ENCODE results near the gene POMGNT2.

GRCh38 chr3:43074482-43074881 lies 31.4 kb downstream of the POMGNT2 start:
- TF ChIP-seq TAF1 (conservative IDR thresholded peaks at IDR 0.05) (no peak), CTCF (IDR thresholded peaks at IDR 0.05; ENCODE audit: low read depth, low read length, missing input control) (no peak), JUND (IDR thresholded peaks at IDR 0.05) (no peak), MAX (IDR thresholded peaks at IDR 0.05) (no peak), YY1 (IDR thresholded peaks at IDR 0.05) (no peak), ATF3 (IDR thresholded peaks at IDR 0.05) (peak; percentile 48), GABPA (IDR thresholded peaks at IDR 0.05 in 1 of 2, conservative IDR thresholded peaks at IDR 0.05 in 1 of 2) (no peak), REST (IDR thresholded peaks at IDR 0.05) (no peak), FOXA1 (IDR thresholded peaks at IDR 0.05) (no peak)

Data from liver (tissue), 3 donors.